ENCODE measurements around the gene IL21.

IL21 gene

GRCh38 chr4:122604146-122604545, 16.7 kb downstream of the IL21 start:
- Histone ChIP-seq H2BK5ac (ENCODE audit: low read depth, low read length, poor library complexity, severe bottlenecking) (no peak overlapping the region), H3K23ac (ENCODE audit: low read length in 2 of 2) (no peak overlapping the region), H3K9ac (ENCODE audit: low read length) (no peak overlapping the region), H2AFZ (ENCODE audit: low read depth, low read length) (no peak overlapping the region), H3K4me2 (ENCODE audit: low read length, poor library complexity, severe bottlenecking) (no peak overlapping the region), H2BK15ac (ENCODE audit: low read depth, poor library complexity, severe bottlenecking) (no peak overlapping the region), H3K79me1 (replicated peaks; ENCODE audit: low read length, poor library complexity, severe bottlenecking) (no peaks in the 10 kb centered on the region), H4K8ac (ENCODE audit: low read length) (no peak overlapping the region), H2BK12ac (ENCODE audit: low read length in 2 of 2) (peak overlapping the region in 1 of 2 experiments; percentile 21), H3K27ac (ENCODE audit: low read length, poor library complexity, severe bottlenecking) (no peak overlapping the region), H3K14ac (ENCODE audit: low read length in 2 of 2) (no peak overlapping the region), H3K36me3 (ENCODE audit: control insufficient read depth in 1 of 2, insufficient read depth in 2 of 2, low read depth in 1 of 2, low read length in 2 of 2) (no peaks in the 10 kb centered on the region), H3K4me3 (ENCODE audit: insufficient read depth in 1 of 2, low read depth in 1 of 2, low read length in 2 of 2) (no peak overlapping the region), H3K4ac (ENCODE audit: low read depth in 1 of 2, low read length in 2 of 2) (no peak overlapping the region), H2BK120ac (ENCODE audit: low read depth, low read length) (no peak overlapping the region), H3K4me1 (ENCODE audit: control insufficient read depth, insufficient read depth, low read depth, low read length) (no peaks in the 10 kb centered on the region), H4K91ac (ENCODE audit: low read length) (no peak overlapping the region), H3K9me3 (ENCODE audit: control insufficient read depth, low read length) (no peaks in the 10 kb centered on the region), H3K18ac (ENCODE audit: low read depth in 1 of 2, low read length in 2 of 2) (no peak overlapping the region), H3K27me3 (ENCODE audit: control insufficient read depth in 1 of 2, insufficient read depth in 1 of 2, low read length in 2 of 2) (peaks cover 0 to 6% of the 10 kb centered on the region in 2 experiments), H2AK5ac (ENCODE audit: low read length, severe bottlenecking) (no peak overlapping the region)
- 85% methylated on average over 1 of the region's 1 CpG for WGBS
- no peak for DNase-seq

- H3K4ac ChIP-seq (ENCODE audit: low read depth in 1 of 2, low read length in 2 of 2): no peak overlapping the region
- H4K91ac ChIP-seq (ENCODE audit: low read length): no peak overlapping the region
- H3K9me3 ChIP-seq (ENCODE audit: control insufficient read depth, low read length): no peaks in the 10 kb centered on the region
- no peak overlapping the region for H3K4me3 ChIP-seq (ENCODE audit: insufficient read depth in 1 of 2, low read depth in 1 of 2, low read length in 2 of 2)
- H3K9ac ChIP-seq (ENCODE audit: low read length): no peak overlapping the region
- peak overlapping the region; percentile 28 for H4K8ac ChIP-seq (ENCODE audit: low read length)
- no peak overlapping the region for H2BK15ac ChIP-seq (ENCODE audit: low read depth, poor library complexity, severe bottlenecking)
- H2BK120ac ChIP-seq (ENCODE audit: low read depth, low read length): peak overlapping the region; percentile 61
- 80% methylated on average over 7 of the region's 8 CpGs for WGBS
- H3K4me1 ChIP-seq (ENCODE audit: control insufficient read depth, insufficient read depth, low read depth, low read length): no peaks in the 10 kb centered on the region
- no peak overlapping the region for H3K27ac ChIP-seq (ENCODE audit: low read length, poor library complexity, severe bottlenecking)
- peak overlapping the region; percentile 61 for H2AFZ ChIP-seq (ENCODE audit: low read depth, low read length)
- H3K4me2 ChIP-seq (ENCODE audit: low read length, poor library complexity, severe bottlenecking): no peak overlapping the region
- H3K14ac ChIP-seq (ENCODE audit: low read length in 2 of 2): peak overlapping the region in 1 of 2 experiments; percentile 44
- no peaks in the 10 kb centered on the region for H3K79me1 ChIP-seq (replicated peaks; ENCODE audit: low read length, poor library complexity, severe bottlenecking)
- H3K23ac ChIP-seq (ENCODE audit: low read length in 2 of 2): no peak overlapping the region
- H3K27me3 ChIP-seq (ENCODE audit: control insufficient read depth in 1 of 2, insufficient read depth in 1 of 2, low read length in 2 of 2): peaks cover 0 to 6% of the 10 kb centered on the region in 2 experiments
- no peaks in the 10 kb centered on the region for H3K36me3 ChIP-seq (ENCODE audit: control insufficient read depth in 1 of 2, insufficient read depth in 2 of 2, low read depth in 1 of 2, low read length in 2 of 2)
- H3K18ac ChIP-seq (ENCODE audit: low read depth in 1 of 2, low read length in 2 of 2): peak overlapping the region; percentile 40 to 54
- H2BK12ac ChIP-seq (ENCODE audit: low read length in 2 of 2): peak overlapping the region in 1 of 2 experiments; percentile 24
- peak; percentile 44 for DNase-seq
- H2BK5ac ChIP-seq (ENCODE audit: low read depth, low read length, poor library complexity, severe bottlenecking): no peak overlapping the region
- H2AK5ac ChIP-seq (ENCODE audit: low read length, severe bottlenecking): peak overlapping the region; percentile 28
These were observed 17.7 kb downstream of the IL21 start for GRCh38 chr4:122603156-122603574.

- Histone ChIP-seq H3K14ac (ENCODE audit: low read length in 2 of 2) (no peak overlapping the region), H2BK12ac (ENCODE audit: low read length in 2 of 2) (peak overlapping the region in 1 of 2 experiments; percentile 52), H2BK120ac (ENCODE audit: low read depth, low read length) (no peak overlapping the region), H3K9me3 (ENCODE audit: control insufficient read depth, low read length) (no peaks in the 10 kb centered on the region), H3K27ac (ENCODE audit: low read length, poor library complexity, severe bottlenecking) (no peak overlapping the region), H3K36me3 (ENCODE audit: control insufficient read depth in 1 of 2, insufficient read depth in 2 of 2, low read depth in 1 of 2, low read length in 2 of 2) (no peaks in the 10 kb centered on the region), H3K9ac (ENCODE audit: low read length) (peak overlapping the region; percentile 42), H3K4me2 (ENCODE audit: low read length, poor library complexity, severe bottlenecking) (no peak overlapping the region), H3K27me3 (ENCODE audit: control insufficient read depth in 1 of 2, insufficient read depth in 1 of 2, low read length in 2 of 2) (peaks cover 0 to 6% of the 10 kb centered on the region in 2 experiments), H3K4me1 (ENCODE audit: control insufficient read depth, insufficient read depth, low read depth, low read length) (no peaks in the 10 kb centered on the region), H3K23ac (ENCODE audit: low read length in 2 of 2) (no peak overlapping the region), H3K4me3 (ENCODE audit: insufficient read depth in 1 of 2, low read depth in 1 of 2, low read length in 2 of 2) (no peak overlapping the region), H3K4ac (ENCODE audit: low read depth in 1 of 2, low read length in 2 of 2) (no peak overlapping the region), H2AFZ (ENCODE audit: low read depth, low read length) (peak overlapping the region; percentile 53), H4K91ac (ENCODE audit: low read length) (no peak overlapping the region), H2BK5ac (ENCODE audit: low read depth, low read length, poor library complexity, severe bottlenecking) (no peak overlapping the region), H3K79me1 (replicated peaks; ENCODE audit: low read length, poor library complexity, severe bottlenecking) (no peaks in the 10 kb centered on the region), H3K18ac (ENCODE audit: low read depth in 1 of 2, low read length in 2 of 2) (peak overlapping the region in 1 of 2 experiments; percentile 62), H2BK15ac (ENCODE audit: low read depth, poor library complexity, severe bottlenecking) (no peak overlapping the region), H2AK5ac (ENCODE audit: low read length, severe bottlenecking) (no peak overlapping the region), H4K8ac (ENCODE audit: low read length) (no peak overlapping the region)
- 58% methylated on average over 10 of the region's 13 CpGs for WGBS
- DNase-seq: peak; percentile 65
These were observed 18.4 kb downstream of the IL21 start for GRCh38 chr4:122602277-122603142.

GRCh38 chr4:122591196-122591595, 29.7 kb downstream of the IL21 start:
- Histone ChIP-seq H2BK120ac (ENCODE audit: low read depth, low read length) (no peak overlapping the region), H3K9me3 (ENCODE audit: control insufficient read depth, low read length) (no peaks in the 10 kb centered on the region), H2AFZ (ENCODE audit: low read depth, low read length) (no peak overlapping the region), H3K27ac (ENCODE audit: low read length, poor library complexity, severe bottlenecking) (no peak overlapping the region), H3K79me1 (replicated peaks; ENCODE audit: low read length, poor library complexity, severe bottlenecking) (no peaks in the 10 kb centered on the region), H3K14ac (ENCODE audit: low read length in 2 of 2) (no peak overlapping the region), H3K9ac (ENCODE audit: low read length) (no peak overlapping the region), H3K27me3 (ENCODE audit: control insufficient read depth in 1 of 2, insufficient read depth in 1 of 2, low read length in 2 of 2) (no peaks in the 10 kb centered on the region), H2AK5ac (ENCODE audit: low read length, severe bottlenecking) (no peak overlapping the region), H2BK5ac (ENCODE audit: low read depth, low read length, poor library complexity, severe bottlenecking) (no peak overlapping the region), H3K4ac (ENCODE audit: low read depth in 1 of 2, low read length in 2 of 2) (no peak overlapping the region), H3K18ac (ENCODE audit: low read depth in 1 of 2, low read length in 2 of 2) (no peak overlapping the region), H2BK12ac (ENCODE audit: low read length in 2 of 2) (no peak overlapping the region), H3K23ac (ENCODE audit: low read length in 2 of 2) (no peak overlapping the region), H4K8ac (ENCODE audit: low read length) (no peak overlapping the region), H3K4me1 (ENCODE audit: control insufficient read depth, insufficient read depth, low read depth, low read length) (no peaks in the 10 kb centered on the region), H3K4me2 (ENCODE audit: low read length, poor library complexity, severe bottlenecking) (no peak overlapping the region), H3K36me3 (ENCODE audit: control insufficient read depth in 1 of 2, insufficient read depth in 2 of 2, low read depth in 1 of 2, low read length in 2 of 2) (no peaks in the 10 kb centered on the region), H2BK15ac (ENCODE audit: low read depth, poor library complexity, severe bottlenecking) (no peak overlapping the region), H4K91ac (ENCODE audit: low read length) (no peak overlapping the region), H3K4me3 (ENCODE audit: insufficient read depth in 1 of 2, low read depth in 1 of 2, low read length in 2 of 2) (no peak overlapping the region)
- no peak for DNase-seq
- WGBS: 87% methylated on average over 2 of the region's 2 CpGs
